NCI-H1436 treated with DMSO at 0.1 percent for 48 hours (cell line): ENCODE measurements around the gene DSCAM.
"Not testable (repeated sequence)": the region's sequence is repeated elsewhere in the genome, so short reads cannot be mapped to it uniquely, and the experiment has no call there.

Experiments used
- DNase-seq: peaks from one replicate; lab custom pipeline; 2025; lab: John Stamatoyannopoulos, UW

The DSCAM gene

DNA sequence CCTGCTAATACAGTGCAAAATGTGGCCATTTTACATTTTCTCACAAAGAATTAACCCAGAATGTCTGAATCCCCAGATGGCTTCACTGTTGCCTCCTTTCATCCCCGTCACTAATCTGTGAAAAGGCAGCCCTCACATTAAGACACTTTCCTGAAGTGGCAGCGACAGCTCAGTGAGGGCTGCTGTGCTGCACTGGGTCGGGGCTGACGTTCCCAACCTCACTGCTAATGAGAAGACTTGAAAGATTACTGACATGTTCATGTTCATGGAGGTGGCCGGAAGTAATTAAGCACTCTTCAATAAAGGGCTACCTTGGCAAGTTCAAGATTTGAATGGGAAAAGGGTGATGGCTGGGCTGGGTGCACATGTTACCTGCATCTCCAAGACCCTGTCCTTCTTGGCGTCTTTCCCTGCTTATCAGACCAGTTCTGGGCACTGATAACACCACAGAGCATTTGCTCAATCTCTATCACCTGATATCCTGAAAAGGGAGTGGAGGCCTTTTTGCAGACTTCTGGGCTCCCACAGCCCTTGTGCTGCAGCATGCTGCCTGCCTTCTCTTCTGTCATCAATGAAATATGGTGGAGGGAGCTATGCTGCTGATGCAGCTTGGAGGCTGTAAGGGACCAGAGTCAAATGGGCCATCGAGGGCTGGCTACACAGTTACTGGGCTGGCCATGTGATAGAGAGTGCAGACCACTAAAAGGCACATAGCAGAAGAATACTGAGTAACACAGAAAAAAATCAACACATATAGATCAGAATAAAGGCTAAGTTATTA is 596.3 kb downstream of the DSCAM start:
- DNase-seq, result no peak

DNA sequence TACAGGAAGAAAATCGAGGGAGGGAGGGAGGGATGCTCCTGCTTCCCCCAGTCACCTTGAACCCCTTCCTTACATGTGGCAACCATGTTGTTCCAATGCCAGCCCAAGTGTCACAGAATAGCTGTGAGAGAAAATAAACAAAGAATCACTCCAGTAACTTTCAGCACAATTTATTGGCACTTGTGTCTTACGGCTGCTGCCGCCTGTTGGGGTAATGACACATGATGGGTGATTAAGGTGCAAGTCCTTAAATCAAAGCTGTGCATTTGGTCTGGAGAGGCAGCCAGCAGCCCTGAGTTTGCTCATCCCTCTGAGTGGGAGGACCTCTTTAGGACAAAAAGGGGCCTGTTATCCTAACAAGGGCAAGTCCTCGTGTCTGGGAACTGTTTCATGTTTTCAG is 602.0 kb downstream of the DSCAM start:
- no peak for DNase-seq

DNA sequence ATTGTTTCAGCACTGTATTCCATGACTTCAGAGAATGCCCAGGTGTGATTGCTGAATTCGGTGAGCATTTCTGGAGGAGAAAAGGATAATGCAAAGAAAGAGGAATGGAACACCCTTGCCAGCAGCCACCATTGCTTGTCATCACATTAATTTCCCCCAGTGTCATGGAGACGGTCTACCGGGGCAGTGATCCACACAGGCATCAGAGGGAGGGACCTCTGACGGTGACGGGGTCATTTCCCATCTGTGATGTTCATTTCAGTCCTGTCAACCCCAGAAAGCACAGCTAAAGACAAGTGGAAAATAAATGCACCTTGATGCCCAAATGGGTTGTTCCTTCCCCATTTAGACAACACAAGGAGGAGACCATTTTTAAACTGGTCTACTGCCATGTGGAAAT is 603.3 kb downstream of the DSCAM start:
- no peak for DNase-seq

DNA sequence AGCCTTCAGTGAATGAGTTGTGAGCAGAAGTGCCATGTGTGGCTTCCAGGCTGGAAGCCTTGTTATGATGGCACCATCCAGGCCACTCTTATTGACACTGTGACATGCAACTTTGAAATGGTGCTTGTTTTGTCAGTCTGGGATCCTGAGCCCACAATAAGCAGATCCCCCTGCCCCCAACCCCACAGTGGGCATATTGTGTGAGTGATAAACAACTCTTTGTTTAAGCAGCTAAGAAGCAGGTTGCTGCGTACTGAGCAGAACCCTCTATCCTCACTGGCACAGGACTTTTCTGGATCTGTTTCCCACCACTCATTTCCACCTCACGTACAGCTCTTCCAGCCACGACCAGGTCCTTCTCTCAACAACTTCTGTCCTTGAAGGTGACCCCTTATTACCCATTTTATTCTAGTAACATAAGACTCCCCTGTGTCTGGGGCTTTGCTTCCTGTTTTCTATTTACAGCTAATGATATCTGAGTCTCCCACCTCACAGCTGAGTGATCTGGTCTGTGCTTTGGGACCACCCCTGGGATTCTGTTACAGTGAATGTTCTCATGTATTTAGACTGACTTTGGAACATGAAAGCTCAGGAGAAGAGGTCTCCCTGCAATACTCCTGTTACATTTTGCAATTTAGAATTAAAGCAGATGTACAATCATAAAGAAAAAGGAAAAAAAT is 604.2 kb downstream of the DSCAM start:
- no peak for DNase-seq

DNA sequence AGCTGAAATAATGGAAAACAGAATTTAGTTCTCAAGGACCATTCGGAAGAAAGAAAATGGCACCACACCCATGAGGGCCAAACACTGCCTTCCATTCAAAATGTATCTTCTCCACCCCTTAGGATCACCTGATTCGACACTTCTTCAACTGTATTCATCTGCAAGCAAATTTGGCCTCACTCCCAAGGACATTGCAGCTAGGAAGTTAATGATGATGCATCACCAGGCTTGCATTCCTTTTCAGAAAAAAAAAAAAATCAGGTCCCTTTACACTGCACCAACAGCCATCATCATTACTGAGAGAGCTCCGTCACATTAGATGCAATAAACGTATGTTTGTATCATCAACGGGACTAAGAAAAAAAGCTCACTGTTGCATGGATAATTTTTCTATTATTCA is 611.4 kb downstream of the DSCAM start:
- peak; percentile 39 for DNase-seq

DNA sequence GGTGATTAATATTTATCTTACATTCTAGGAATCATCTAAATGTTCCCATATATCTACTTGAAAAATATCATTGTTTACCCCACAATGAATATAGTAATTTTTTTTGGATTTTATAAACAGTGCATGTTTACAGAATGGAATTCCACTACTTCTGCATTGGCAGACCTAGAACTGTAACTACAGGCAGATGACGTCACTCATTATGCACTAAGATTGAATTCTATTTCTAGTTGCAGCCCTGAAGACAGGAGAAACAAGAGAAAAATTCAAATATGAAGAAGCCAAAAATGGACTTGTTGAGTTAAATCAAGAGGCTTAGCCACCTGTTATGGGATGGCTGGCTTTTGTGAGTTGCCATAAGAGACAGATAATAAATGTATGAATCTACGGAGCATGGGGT is 615.0 kb downstream of the DSCAM start:
- no peak for DNase-seq

DNA sequence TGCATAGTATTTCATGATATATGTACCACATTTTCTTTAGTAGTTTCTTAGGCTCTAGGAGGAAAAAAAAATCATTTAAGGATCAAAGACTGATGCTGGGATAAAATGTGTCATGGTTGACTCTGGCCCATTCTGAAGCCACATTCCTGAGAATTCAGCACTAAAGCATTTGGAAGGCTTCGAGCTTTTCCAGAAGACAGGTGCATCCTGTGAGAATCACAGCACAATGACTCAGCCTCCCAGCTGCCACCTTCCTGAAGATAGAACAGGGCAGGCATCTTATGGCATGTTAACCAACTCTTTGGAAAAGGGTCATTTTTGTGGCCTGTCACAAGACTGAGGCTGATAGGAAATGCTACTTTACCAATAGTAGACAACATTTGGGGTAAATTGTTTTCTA is 619.9 kb downstream of the DSCAM start:
- no peak for DNase-seq

DNA sequence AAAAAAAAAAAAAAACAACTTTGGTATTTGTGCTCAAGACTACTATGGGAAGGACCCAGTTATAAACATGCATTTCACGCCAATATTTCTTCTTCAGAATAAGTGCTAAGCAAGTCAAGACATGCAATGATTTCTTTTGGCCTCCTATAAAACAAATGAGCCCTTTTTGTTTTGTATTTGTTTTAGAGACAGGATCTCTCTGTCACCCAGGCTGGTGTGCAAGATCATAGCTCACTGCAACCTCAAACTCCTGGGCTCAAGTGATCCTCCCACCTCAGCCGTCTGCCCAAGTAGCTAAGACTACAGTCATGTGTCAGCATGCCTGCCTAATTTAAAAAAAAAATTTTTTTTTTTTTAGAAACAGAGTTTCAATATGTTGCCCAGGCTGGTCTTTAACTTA is 631.0 kb downstream of the DSCAM start:
- no peak for DNase-seq

DNA sequence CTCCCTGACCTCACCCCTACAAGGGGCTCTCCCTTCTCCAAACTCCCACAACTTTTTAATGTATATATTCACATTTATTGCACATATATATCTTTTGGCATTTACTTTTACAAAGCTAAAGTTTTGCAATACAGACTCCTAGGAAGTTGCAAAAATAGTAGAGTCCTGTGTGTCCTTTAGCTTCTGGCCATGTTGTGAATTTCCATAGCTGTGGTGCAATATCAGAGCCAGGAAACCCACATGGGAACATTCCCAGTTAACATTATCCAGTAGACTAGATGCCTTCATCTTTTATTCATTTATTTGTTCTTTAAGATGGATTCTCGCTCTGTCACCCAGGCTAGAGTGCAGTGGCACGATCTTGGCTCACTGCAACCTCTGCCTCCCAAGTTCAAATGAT is 636.7 kb downstream of the DSCAM start:
- no peak for DNase-seq

DNA sequence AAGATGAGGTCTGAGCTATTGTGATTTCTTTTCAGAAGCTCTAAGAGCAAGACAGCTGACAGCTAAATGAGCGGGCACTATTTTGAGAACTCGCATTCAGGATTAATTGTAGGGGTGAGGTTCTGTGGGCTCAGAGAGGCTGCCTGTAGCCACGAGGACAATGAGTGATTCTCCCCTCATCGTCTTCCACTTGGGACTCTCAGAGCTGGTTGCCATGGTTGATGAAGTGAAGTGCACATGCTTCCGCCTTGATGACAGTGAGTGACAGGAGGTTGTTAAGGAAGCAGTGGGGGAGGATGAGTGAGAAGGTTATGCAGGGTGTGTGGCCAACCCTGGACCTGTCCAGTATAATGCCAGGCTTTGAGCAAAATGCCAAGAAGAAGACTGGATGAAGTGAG is 638.0 kb downstream of the DSCAM start:
- DNase-seq, result peak; percentile 58

DNA sequence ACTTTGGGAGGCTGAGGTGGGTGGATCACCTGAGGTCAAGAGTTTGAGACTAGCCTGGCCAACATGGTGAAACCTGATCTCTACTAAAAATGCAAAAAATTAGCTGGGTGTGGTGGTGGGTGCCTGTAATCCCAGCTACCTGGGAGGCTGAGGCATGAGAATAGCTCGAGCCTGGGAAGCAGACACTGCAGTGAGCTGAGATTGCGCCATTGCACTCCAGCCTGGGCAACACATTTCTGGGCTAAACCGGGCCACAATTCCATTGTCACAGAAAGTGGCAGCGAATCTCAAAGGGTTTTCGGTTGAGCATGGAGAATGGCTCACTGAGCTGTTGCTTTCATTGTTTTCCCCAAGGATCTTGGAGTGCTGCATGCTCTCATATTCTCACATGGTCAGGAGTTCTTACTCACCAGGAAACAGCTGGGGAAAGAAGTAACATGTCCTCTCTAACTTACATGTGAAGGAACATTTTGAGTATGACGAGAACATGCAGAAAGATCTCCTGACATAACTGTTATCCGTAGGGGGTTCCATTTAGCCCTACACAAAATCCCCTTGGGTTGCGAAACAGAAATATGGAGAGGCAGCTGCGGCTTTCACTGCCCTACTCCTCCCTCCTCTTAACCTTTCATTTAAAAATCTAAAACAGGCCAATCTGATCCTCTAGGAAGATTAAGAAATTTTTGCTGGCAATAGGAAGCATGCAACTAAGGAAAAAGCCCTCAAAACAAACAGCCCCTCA is 638.6 kb downstream of the DSCAM start:
- DNase-seq, result no peak

DNA sequence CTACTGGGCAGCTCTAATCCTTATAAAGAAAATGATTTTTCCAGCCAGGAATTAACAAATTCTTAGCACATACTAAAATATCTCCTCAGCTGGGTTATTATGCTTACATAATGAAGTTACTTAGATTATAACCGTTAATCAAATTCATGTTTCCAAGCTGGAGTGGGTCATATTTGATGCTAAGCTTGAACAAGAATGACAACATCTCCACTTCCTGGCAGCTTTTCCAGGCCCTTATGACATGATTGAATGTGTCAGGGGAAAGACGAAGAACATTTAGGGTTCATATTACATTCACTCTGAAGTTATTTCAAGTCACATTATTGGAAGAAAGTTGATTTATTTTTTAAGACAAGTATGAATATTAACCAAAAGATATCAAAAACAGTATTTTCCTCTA is 646.0 kb downstream of the DSCAM start:
- no peak for DNase-seq

DNA sequence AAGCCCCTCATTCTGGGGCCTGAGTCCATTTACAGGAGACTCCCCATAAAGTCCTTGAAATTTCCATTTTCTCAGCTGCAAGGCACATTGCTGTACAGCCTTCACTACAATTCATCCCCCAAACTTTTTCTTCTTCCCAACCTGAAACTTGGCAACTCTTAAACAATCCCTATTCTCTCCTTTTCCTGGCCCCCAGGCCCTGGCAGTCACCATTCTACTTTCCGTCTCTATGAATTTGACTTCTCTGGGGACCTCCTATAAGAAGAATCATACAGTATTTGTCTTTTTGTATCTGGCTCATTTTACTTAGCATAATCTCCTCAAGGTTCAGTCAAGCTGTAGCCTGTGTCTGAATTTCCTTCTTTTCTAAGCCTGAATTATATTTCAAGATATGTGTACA is 646.8 kb downstream of the DSCAM start:
- DNase-seq, result no peak

DNA sequence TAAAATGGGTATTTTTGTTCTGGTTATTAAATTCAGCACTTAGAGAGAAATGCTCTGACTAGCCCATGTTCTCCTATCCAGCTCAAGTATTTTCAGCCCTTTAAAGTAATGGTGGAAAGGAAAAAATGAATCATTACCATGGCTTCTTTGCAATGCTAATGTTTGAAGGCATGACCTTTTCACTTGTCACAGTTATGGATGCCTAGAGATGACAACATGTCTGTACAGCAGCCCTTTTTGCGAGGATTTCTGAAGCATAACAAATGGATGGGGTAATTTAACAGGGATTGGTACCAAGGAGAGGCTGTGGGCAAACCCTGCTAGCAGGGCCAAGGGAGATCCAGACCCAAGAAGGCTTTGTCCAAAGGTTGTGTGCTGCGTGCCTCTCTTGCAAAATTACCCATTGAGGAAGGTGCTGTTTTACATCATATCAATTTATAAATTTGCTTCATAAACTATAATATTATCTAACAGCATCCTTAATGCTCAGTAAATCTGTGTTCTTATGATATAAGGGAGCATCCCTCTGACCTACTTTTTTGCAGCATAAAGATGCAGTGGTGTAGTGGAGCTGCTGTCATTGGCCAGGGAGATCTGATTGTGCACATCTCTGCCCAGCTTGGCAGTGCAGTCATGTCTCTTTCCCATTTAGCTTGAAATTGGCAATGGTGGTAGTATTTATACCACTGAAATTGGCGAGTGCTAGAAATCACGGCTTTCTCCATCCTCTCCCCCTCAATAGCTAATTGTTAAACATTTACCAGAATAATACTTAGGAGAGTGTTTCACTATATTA is 652.6 kb downstream of the DSCAM start:
- no peak for DNase-seq

DNA sequence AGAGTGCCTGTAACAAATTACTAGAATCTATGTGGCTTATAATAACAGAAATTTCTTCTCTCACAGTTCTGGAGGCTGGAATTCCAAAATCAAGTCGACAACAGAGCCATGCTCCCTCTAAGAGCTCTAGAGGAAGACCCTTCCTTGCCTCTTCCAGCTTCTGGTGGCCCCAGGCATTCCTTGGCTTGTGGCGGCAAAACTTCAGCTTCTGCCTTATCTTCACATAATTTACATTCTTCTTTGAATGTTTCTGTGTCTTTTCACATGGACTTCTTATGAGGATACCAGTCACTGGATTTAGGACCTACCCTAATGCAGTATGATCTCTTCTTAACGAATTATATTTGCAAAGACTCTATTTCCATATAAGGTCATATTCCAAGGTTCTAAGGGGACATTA is 655.3 kb downstream of the DSCAM start:
- DNase-seq, result no peak

DNA sequence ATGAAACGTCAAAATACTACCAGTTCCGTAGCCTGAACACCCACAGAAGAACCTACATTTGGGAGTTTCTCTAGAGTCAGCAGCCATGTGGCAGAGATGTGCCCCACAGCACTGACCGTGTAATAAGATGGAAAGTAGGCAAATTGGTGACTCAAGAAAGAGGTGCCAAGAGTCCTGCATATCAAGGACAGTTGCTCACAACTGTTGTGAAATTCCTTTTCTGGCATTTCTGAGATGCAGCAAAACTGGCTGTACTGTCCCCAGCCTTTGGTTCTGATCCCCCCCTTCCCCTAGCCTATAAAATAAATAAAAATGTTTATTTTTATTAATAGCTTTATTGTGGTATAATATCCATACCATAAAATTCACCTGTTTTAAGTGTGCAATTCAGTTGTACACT is 655.8 kb downstream of the DSCAM start:
- no peak for DNase-seq

DNA sequence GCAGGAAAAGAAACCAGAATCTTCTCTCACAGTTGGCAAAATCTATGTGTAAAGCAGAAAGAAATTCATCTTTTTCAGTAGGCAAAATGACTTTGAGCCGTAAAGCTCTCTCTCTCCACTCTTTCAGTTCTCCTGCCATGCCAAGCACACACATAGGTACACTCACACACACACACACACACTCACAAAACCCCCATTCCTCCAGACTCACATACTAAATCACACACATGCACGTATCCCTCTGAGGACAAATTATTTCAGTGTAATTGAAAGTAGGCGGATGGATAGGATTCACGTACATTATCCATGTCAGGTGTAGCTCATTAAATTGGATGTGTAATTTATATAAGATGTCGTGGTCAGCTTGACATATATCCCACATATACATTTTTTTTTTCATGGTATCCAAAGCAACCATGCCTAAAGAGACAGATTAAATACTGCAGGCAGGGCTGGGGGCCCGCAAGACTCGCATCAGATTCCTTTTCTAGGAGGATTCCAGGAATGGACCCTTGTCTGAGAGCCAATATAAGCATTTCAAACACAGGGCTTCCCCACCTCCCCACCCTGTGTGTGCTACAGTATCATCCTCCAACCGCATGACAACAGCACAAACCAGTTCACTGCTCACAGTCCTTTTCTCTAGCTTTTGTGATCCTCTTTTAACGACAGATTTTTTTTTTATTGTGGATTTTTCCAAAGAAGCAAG is 658.9 kb downstream of the DSCAM start:
- DNase-seq, result no peak

DNA sequence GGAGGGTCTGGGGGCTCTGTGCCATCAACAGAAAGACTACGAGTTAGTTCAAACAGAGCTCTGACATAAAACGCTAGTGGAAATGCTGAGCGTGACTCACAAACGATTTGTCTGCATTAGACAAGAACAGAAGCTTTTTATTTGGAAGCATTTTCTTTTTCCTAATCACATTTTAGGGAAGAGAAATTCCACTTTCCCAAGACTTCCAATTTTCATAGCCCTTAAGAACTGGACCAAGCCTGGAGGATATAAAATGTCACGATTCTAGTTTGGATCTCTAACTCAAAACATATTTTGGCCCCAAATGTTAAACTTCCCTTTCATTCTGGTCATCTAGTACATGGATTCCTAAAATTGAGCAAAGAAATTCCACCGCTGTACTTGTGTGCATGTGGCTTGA is 659.7 kb downstream of the DSCAM start:
- no peak for DNase-seq

DNA sequence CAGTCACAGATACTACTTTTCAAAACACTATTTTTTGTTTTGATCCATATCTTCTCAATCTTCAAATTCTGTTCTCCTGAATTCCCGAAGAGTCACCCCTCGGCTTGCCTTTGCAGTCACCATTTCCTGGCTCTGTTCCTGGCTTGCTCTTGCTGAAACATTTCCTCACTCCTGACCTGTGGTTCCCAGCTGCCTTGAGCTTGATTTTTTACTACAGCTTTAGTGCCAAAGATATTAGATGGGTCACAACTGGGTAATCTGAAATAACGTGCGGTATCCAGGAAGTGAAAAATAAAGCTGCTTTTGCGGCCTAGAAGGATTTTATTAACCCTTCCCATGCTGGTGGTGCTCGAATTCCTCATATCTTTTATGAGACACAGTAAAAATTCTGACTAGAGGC is 660.9 kb downstream of the DSCAM start:
- DNase-seq, result no peak

DNA sequence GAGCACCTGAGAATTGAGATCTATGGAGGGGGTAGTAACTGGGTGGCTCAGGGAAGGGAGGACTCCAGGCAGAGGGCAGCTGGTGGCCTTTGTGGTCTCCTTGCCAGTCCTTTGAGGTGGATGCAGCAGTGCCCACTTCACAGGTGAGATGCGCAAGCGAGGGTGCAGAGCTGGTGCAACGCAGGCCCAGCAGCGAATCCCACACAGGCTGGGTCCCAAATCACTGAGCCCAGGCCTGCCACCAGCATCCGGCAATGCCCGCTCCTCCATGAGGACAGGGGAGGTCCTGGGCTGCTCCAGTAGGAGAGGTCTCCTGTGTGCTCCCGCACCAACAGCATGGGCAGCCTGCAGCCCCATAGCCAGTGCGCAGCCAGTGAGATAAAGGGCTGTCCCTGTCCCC is 661.8 kb downstream of the DSCAM start:
- DNase-seq, result no peak

DNA sequence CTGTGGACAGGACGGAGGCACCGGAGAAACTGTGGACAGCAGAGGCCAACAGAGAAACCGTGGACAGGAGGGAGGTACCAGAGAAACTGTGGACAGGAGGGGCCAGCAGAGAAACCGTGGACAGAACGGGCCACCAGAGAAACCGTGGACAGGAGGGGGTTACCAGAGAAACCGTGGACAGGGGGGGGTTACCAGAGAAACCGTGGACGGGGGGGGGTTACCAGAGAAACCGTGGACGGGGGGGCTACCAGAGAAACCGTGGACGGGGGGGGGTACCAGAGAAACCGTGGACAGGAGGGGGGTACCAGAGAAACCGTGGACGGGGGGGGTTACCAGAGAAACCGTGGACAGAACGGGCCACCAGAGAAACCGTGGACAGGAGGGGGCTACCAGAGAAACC is 664.5 kb downstream of the DSCAM start:
- not testable (repeated sequence) for DNase-seq

DNA sequence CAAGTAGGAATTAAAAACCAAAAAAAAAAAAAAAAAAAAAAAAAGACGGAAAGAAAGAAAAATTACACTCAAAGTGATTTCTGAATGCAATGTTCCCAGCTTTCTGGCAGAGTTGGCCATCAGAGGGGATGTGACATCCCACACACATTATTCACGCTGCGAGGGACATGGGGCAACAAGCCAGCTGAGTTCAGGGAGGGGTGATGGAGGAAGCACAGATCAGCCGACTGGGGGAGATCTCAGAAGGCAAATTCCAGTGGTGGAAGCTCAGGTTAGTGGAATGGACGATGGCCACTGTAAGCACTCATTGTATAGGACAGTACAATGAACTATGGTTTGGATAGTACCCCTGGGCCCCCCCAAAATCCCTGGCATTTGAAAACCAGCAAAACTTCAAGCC is 667.8 kb downstream of the DSCAM start:
- no peak for DNase-seq
